Neuronal stem cell (in vitro differentiated cells): ENCODE results near the gene GLRB.

Source experiments
- DNase-seq: peaks from one replicate; pipeline ENCODE4 v3.0.0-alpha.2; 2013; ENCODE audit warnings: low spot score
- H2AFZ ChIP-seq: one replicate; pipeline ENCODE4 v1.6.1; 2013; ENCODE audit warnings: mild to moderate bottlenecking, low read length, inconsistent platforms
- H2AK5ac ChIP-seq: 2 replicates; pipeline ENCODE4 v1.6.1; 2013; ENCODE audit warnings: low read depth, mild to moderate bottlenecking, inconsistent platforms, low read length, moderate library complexity, mixed read lengths
- H2BK120ac ChIP-seq: 2 replicates; pipeline ENCODE4 v1.6.1; 2013; ENCODE audit warnings: low read depth, mild to moderate bottlenecking, inconsistent platforms, low read length, moderate library complexity, mixed read lengths
- H2BK12ac ChIP-seq: one replicate; pipeline ENCODE4 v1.6.1; 2013; ENCODE audit warnings: low read length, inconsistent platforms
- H2BK15ac ChIP-seq: 2 replicates; pipeline ENCODE4 v1.6.1; 2013; ENCODE audit warnings: mild to moderate bottlenecking, low read length, inconsistent platforms, mixed read lengths
- H2BK5ac ChIP-seq: one replicate; pipeline ENCODE4 v1.6.1; 2013; ENCODE audit warnings: inconsistent platforms, mild to moderate bottlenecking, low read length, moderate library complexity
- H3K14ac ChIP-seq: one replicate; pipeline ENCODE4 v1.6.1; 2013; ENCODE audit warnings: low read length, inconsistent platforms
- H3K18ac ChIP-seq: 2 replicates; pipeline ENCODE4 v1.6.1; 2013; ENCODE audit warnings: low read length, inconsistent platforms
- H3K23ac ChIP-seq: 2 replicates; pipeline ENCODE4 v1.6.1; 2013; ENCODE audit warnings: low read depth, mild to moderate bottlenecking, mixed read lengths, low read length, inconsistent platforms; ENCODE audit not compliant: poor library complexity
- H3K27ac ChIP-seq: replicated peaks from 3 replicates; pipeline ENCODE4 v1.5.1; 2013; ENCODE audit warnings: low read length, inconsistent platforms
- H3K27me3 ChIP-seq, 3 experiments: 2 replicates each; pipeline ENCODE4 v1.6.1; 2013; ENCODE audit warnings: low read length in 3 of 3, mild to moderate bottlenecking in 2 of 3, inconsistent platforms in 1 of 3, low read depth in 1 of 3, mixed read lengths in 1 of 3, moderate library complexity in 1 of 3; ENCODE audit not compliant: control insufficient read depth in 3 of 3, insufficient read depth in 3 of 3
- H3K36me3 ChIP-seq, 2 donors: replicated peaks in 1 of 2; 2 replicates each; pipeline ENCODE4 v1.6.1; 2013; ENCODE audit warnings: low read length in 2 of 2; ENCODE audit not compliant: control insufficient read depth in 2 of 2, insufficient read depth in 2 of 2
- H3K4ac ChIP-seq: 2 replicates; pipeline ENCODE4 v1.6.1; 2013; ENCODE audit warnings: inconsistent platforms, mild to moderate bottlenecking, low read length, moderate library complexity
- H3K4me1 ChIP-seq, 2 donors: 1 replicate in 1 of 2; 2 replicates in 1 of 2; pipeline ENCODE4 v1.6.1; 2013; ENCODE audit warnings: low read length in 2 of 2, low read depth in 1 of 2; ENCODE audit not compliant: control insufficient read depth in 2 of 2, insufficient read depth in 1 of 2
- H3K4me2 ChIP-seq: one replicate; pipeline ENCODE4 v1.6.1; 2013; ENCODE audit warnings: mild to moderate bottlenecking, low read length, inconsistent platforms; ENCODE audit not compliant: insufficient read depth, poor library complexity, severe bottlenecking
- H3K4me3 ChIP-seq, 2 donors: 2 replicates each; pipeline ENCODE4 v1.5.1; 2013; ENCODE audit warnings: low read length in 2 of 2, mild to moderate bottlenecking in 2 of 2, inconsistent platforms in 1 of 2, moderate library complexity in 1 of 2
- H3K79me1 ChIP-seq: one replicate; pipeline ENCODE4 v1.6.1; 2013; ENCODE audit warnings: low read depth, mild to moderate bottlenecking, inconsistent platforms, low read length, moderate library complexity
- H3K9ac ChIP-seq: one replicate; pipeline ENCODE4 v1.6.1; 2013; ENCODE audit warnings: mild to moderate bottlenecking, low read depth, low read length, inconsistent platforms; ENCODE audit not compliant: poor library complexity
- H3K9me3 ChIP-seq, 2 donors: replicated peaks in 1 of 2; 2 replicates each; pipeline versions ENCODE3 to v1.6.1; 2013; ENCODE audit warnings: low read length in 2 of 2, mild to moderate bottlenecking in 2 of 2, inconsistent platforms in 1 of 2, low read depth in 1 of 2, mixed read lengths in 1 of 2, moderate library complexity in 1 of 2; ENCODE audit not compliant: control insufficient read depth in 2 of 2, insufficient read depth in 1 of 2
- H4K8ac ChIP-seq: one replicate; pipeline ENCODE4 v1.6.1; 2013; ENCODE audit warnings: low read depth, mild to moderate bottlenecking, inconsistent platforms, low read length, moderate library complexity
- H4K91ac ChIP-seq: one replicate; pipeline ENCODE4 v1.6.1; 2013; ENCODE audit warnings: low read length, low read depth, mild to moderate bottlenecking, inconsistent platforms; ENCODE audit not compliant: poor library complexity
- WGBS, 2 donors: extraction: QIAGEN DNeasy Blood & Tissue Kit; methylation state at CpG; one replicate each; pipeline ENCODE4 v1.1.7; 2013; ENCODE audit warnings: missing lambda C conversion rate in 2 of 2, mixed read lengths in 1 of 2; ENCODE audit not compliant: insufficient read length in 2 of 2, insufficient replicate concordance in 1 of 2; ENCODE audit errors: extremely low coverage in 2 of 2; 5-methylcytosine and 5-hydroxymethylcytosine counted together

Gene GLRB

GRCh38 chr4:157217708-157218107 lies 141.8 kb downstream of the GLRB start:
- no peak for DNase-seq
- H3K23ac ChIP-seq = no peak overlapping the region
- WGBS, 2 donors = no CpG with 5 or more reads among the region's 3 CpGs
- H3K4me1 ChIP-seq = peaks cover 6 to 10% of the 10 kb centered on the region in 2 donors
- H3K79me1 ChIP-seq = no peaks in the 10 kb centered on the region
- H3K9ac ChIP-seq = no peak overlapping the region
- no peaks in the 10 kb centered on the region for H3K36me3 ChIP-seq
- peaks cover 0 to 4% of the 10 kb centered on the region in 2 donors for H3K9me3 ChIP-seq
- H3K27ac ChIP-seq = no peak overlapping the region
- no peak overlapping the region for H2BK15ac ChIP-seq
- no peak overlapping the region for H2BK120ac ChIP-seq
- no peak overlapping the region for H4K8ac ChIP-seq
- H4K91ac ChIP-seq = no peak overlapping the region
- H3K14ac ChIP-seq = no peak overlapping the region
- no peak overlapping the region for H3K4me2 ChIP-seq
- H3K4ac ChIP-seq = no peak overlapping the region
- no peak overlapping the region for H3K4me3 ChIP-seq
- H3K27me3 ChIP-seq = peaks cover 11 to 32% (median 31%) of the 10 kb centered on the region in 3 experiments
- H2AFZ ChIP-seq = no peak overlapping the region
- no peak overlapping the region for H2BK5ac ChIP-seq
- no peak overlapping the region for H2BK12ac ChIP-seq
- H2AK5ac ChIP-seq = no peak overlapping the region
- no peak overlapping the region for H3K18ac ChIP-seq

DNA sequence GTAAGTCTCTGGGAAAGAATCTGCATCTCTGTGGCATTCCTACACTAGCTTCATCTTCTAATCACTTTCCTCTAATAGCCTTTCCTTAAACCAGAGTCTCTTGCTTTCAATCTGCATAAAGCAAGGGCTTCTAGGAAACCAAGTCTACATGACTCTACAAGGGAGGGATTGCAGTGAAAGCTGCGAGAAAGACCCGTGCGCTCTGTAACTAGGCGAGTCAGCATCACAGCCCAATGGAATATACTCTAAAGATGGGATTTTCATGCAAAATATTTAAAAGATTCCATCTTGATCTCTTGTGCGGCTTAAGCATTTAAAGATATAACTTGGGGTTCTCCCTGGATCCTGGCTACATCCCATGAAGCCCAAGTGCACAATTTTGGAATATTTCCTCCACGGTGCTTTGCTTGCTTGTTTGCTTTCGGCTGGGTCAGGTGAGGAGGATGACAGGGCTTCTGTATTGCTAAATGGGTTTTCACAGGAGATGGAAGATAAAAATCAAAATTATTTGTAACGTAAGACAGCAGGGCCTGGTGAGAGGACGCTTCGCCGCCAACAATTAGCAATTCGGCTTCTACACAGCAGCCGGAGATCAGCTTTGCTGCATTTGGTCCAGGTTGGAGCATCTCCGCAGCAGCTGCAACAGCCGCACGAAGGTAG lies 143.9 kb downstream of the GLRB start:
- Histone ChIP-seq H2AK5ac (no peak overlapping the region), H2BK120ac (no peak overlapping the region), H3K9me3 (peaks cover 0 to 4% of the 10 kb centered on the region in 2 donors), H3K4me3 (no peak overlapping the region), H3K23ac (no peak overlapping the region), H4K91ac (no peak overlapping the region), H3K9ac (no peak overlapping the region), H2BK5ac (no peak overlapping the region), H2BK15ac (no peak overlapping the region), H2AFZ (no peak overlapping the region), H3K4me2 (no peak overlapping the region), H3K14ac (no peak overlapping the region), H3K27ac (no peak overlapping the region), H3K18ac (no peak overlapping the region), H3K79me1 (no peaks in the 10 kb centered on the region), H3K36me3 (no peaks in the 10 kb centered on the region), H2BK12ac (no peak overlapping the region), H3K27me3 (peaks cover 11 to 36% (median 31%) of the 10 kb centered on the region in 3 experiments), H3K4ac (no peak overlapping the region), H3K4me1 (peaks cover 9 to 12% of the 10 kb centered on the region in 2 donors), H4K8ac (no peak overlapping the region)
- WGBS, 2 donors = no CpG with 5 or more reads among the region's 16 CpGs
- DNase-seq = no peak

DNA sequence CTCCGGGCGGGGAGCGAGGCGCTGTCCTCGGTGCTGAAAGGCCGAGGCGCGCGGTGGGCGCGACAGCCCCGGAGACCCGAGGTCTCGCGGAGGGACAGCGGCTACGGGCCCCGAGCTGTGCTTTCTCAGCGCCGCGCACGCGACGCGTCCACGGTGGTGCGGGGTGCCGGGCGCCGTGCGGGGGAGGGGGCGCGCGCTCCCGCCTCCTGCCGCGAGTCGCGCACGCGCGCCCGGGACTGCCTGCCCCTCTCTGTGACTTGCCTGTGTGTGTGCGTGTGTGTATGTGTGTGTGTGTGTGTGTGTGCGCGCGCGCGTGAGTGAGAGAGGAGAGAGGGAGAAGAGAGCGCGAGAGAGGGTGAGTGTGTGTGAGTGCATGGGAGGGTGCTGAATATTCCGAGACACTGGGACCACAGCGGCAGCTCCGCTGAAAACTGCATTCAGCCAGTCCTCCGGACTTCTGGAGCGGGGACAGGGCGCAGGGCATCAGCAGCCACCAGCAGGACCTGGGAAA lies 144.5 kb downstream of the GLRB start, which contains the start of gene GRIA2:
Gene GRIA2, plus strand, starts transcription at position 358 of the 511 bp plus-strand sequence. CDS start 315 bp downstream, outside the sequence.
- Histone ChIP-seq H2BK15ac (no peak within 1 kb of the TSS), H2AK5ac (no peak within 1 kb of the TSS), H3K36me3 (no peaks in the 10 kb centered on the region), H2BK5ac (no peak within 1 kb of the TSS), H2BK12ac (no peak within 1 kb of the TSS), H4K8ac (no peak within 1 kb of the TSS), H3K4me3 (peak within 1 kb of the TSS; percentile 52 to 83), H2BK120ac (no peak within 1 kb of the TSS), H3K4me2 (peak within 1 kb of the TSS; percentile 96), H3K23ac (peak within 1 kb of the TSS; percentile 80), H2AFZ (peak within 1 kb of the TSS; percentile 96), H3K4ac (no peak within 1 kb of the TSS), H3K4me1 (peaks cover 10 to 12% of the 10 kb centered on the region in 2 donors), H3K9ac (no peak within 1 kb of the TSS), H3K14ac (no peak within 1 kb of the TSS), H3K27me3 (peaks cover 11 to 36% (median 31%) of the 10 kb centered on the region in 3 experiments), H4K91ac (no peak within 1 kb of the TSS), H3K79me1 (no peaks in the 10 kb centered on the region), H3K9me3 (peaks cover 0 to 4% of the 10 kb centered on the region in 2 donors), H3K18ac (no peak within 1 kb of the TSS), H3K27ac (no peak within 1 kb of the TSS)
- DNase-seq = peak; percentile 80
- no CpG with 5 or more reads among the region's 57 CpGs for WGBS, 2 donors

- Histone ChIP-seq H3K18ac (peak overlapping the region; percentile 44), H3K36me3 (no peaks in the 10 kb centered on the region), H3K9ac (no peak overlapping the region), H3K4ac (no peak overlapping the region), H3K14ac (peak overlapping the region; percentile 89), H3K9me3 (peaks cover 0 to 4% of the 10 kb centered on the region in 2 donors), H3K27me3 (peaks cover 11 to 36% (median 27%) of the 10 kb centered on the region in 3 experiments), H4K8ac (no peak overlapping the region), H3K27ac (no peak overlapping the region), H4K91ac (no peak overlapping the region), H2AFZ (peak overlapping the region; percentile 96), H2BK12ac (no peak overlapping the region), H3K4me1 (peaks cover 12% of the 10 kb centered on the region in 2 donors), H3K4me2 (peak overlapping the region; percentile 96), H3K23ac (peak overlapping the region; percentile 80), H2BK5ac (no peak overlapping the region), H2BK15ac (no peak overlapping the region), H3K79me1 (no peaks in the 10 kb centered on the region), H3K4me3 (peak overlapping the region; percentile 52 to 83), H2BK120ac (no peak overlapping the region), H2AK5ac (no peak overlapping the region)
- DNase-seq = no peak
- no CpG with 5 or more reads among the region's 24 CpGs for WGBS, 2 donors
These were observed 145.5 kb downstream of the GLRB start for GRCh38 chr4:157221426-157221894.
